ENCODE results near the gene OR6M1.
A peak's percentile ranks its signal among the peaks of the same experiment; 100 is the strongest.

The OR6M1 gene

GRCh38 chr11:123806249-123806648 lies at the start of gene OR6M1:
TSS of gene OR6M1 (minus strand) at chr11:123806349. CDS start at chr11:123806349, 0 bp downstream.
- POLR2A ChIA-PET (ENCODE audit: low non-redundant PET): no interaction called here
- TF ChIP-seq CTCF (conservative IDR thresholded peaks at IDR 0.05; ENCODE audit: low read depth): no peak
- CTCF ChIA-PET: no interaction called here

GRCh38 chr11:123853038-123853437 lies 46.9 kb upstream of the OR6M1 start:
- POLR2A ChIA-PET (ENCODE audit: low non-redundant PET): no interaction called here
- H3K27ac ChIP-seq: no peak overlapping the region
- CTCF ChIA-PET: no interaction called here
- no peak for DNase-seq (ENCODE audit: low spot score)
- no peak for TF ChIP-seq CTCF (conservative IDR thresholded peaks at IDR 0.05; ENCODE audit: low read depth)

More at GRCh38 chr11:123806249-123806648, at the start of gene OR6M1:
- no peak within 1 kb of the TSS for H3K27ac ChIP-seq
- no peak for DNase-seq (ENCODE audit: low spot score)

- CTCF ChIA-PET: interaction anchor here (0.5 kb wide), 1 partner anchor 989 kb away, joined by 3 read pairs; no protein-coding TSS in a partner anchor
- no peak overlapping the region for H3K27ac ChIP-seq
- POLR2A ChIA-PET (ENCODE audit: low non-redundant PET): no interaction called here
Observed at GRCh38 chr11:123852321-123852720, 46.2 kb upstream of the OR6M1 start.

GRCh38 chr11:123851110-123851509 lies 45.0 kb upstream of the OR6M1 start:
- no peak for DNase-seq (ENCODE audit: low spot score)
- CTCF ChIA-PET: interaction anchor here (0.6 kb wide), 1 partner anchor 100 kb away, joined by 6 read pairs; no protein-coding TSS in a partner anchor
- H3K27ac ChIP-seq: no peak overlapping the region
- POLR2A ChIA-PET (ENCODE audit: low non-redundant PET): no interaction called here
- TF ChIP-seq CTCF (conservative IDR thresholded peaks at IDR 0.05; ENCODE audit: low read depth): no peak

More at GRCh38 chr11:123852321-123852720, 46.2 kb upstream of the OR6M1 start:
- DNase-seq (ENCODE audit: low spot score): no peak
- no peak for TF ChIP-seq CTCF (conservative IDR thresholded peaks at IDR 0.05; ENCODE audit: low read depth)

- ChIA-PET CTCF (no interaction called here), POLR2A (ENCODE audit: low non-redundant PET) (no interaction called here)
Observed at GRCh38 chr11:123841174-123841573, 35.0 kb upstream of the OR6M1 start.

GRCh38 chr11:123839131-123839530 lies 33.0 kb upstream of the OR6M1 start:
- no peak overlapping the region for H3K27ac ChIP-seq
- CTCF ChIA-PET: no interaction called here
- DNase-seq (ENCODE audit: low spot score): no peak
- TF ChIP-seq CTCF (conservative IDR thresholded peaks at IDR 0.05; ENCODE audit: low read depth): no peak
- POLR2A ChIA-PET (ENCODE audit: low non-redundant PET): no interaction called here

More at GRCh38 chr11:123841174-123841573, 35.0 kb upstream of the OR6M1 start:
- no peak for TF ChIP-seq CTCF (conservative IDR thresholded peaks at IDR 0.05; ENCODE audit: low read depth)
- no peak overlapping the region for H3K27ac ChIP-seq
- no peak for DNase-seq (ENCODE audit: low spot score)

- no peak overlapping the region for H3K27ac ChIP-seq
Observed at GRCh38 chr11:123838659-123839058, 32.5 kb upstream of the OR6M1 start.

More at GRCh38 chr11:123838659-123839058, 32.5 kb upstream of the OR6M1 start:
- CTCF ChIA-PET: no interaction called here
- POLR2A ChIA-PET (ENCODE audit: low non-redundant PET): no interaction called here
- peak; percentile 12 for DNase-seq (ENCODE audit: low spot score)
- TF ChIP-seq CTCF (conservative IDR thresholded peaks at IDR 0.05; ENCODE audit: low read depth): no peak

Data from RWPE1 (cell line).